H9 (cell line): ENCODE data around the gene ZNF217. TPM values are rescaled to one million over a fixed set of nuclear protein-coding genes. Genes with fewer than 3 reads are reported as not detected.

Experiments
- DNase-seq: peaks from one replicate; pipeline ENCODE4 v3.0.0-alpha.2; 2017
- H2AFZ ChIP-seq: one replicate; pipeline ENCODE4 v1.6.1; 2013; ENCODE audit warnings: mild to moderate bottlenecking, low read length, control low read depth, moderate library complexity
- H2AK5ac ChIP-seq: 2 replicates; pipeline ENCODE4 v1.6.1; 2013; ENCODE audit warnings: low read length, control low read depth, mixed read lengths; ENCODE audit not compliant: insufficient read length
- H2BK120ac ChIP-seq: one replicate; pipeline ENCODE4 v1.6.1; 2013; ENCODE audit warnings: low read depth, mild to moderate bottlenecking, low read length, control low read depth, inconsistent platforms; ENCODE audit not compliant: poor library complexity, severe bottlenecking
- H2BK12ac ChIP-seq: 2 replicates; pipeline ENCODE4 v1.6.1; 2013; ENCODE audit warnings: low read length, control low read depth, mixed read lengths, low read depth; ENCODE audit not compliant: insufficient read length
- H2BK15ac ChIP-seq: 2 replicates; pipeline ENCODE4 v1.6.1; 2013; ENCODE audit warnings: low read depth, low read length, control low read depth
- H2BK20ac ChIP-seq: one replicate; pipeline ENCODE4 v1.6.1; 2013; ENCODE audit warnings: low read depth, mild to moderate bottlenecking, low read length, control low read depth, inconsistent platforms; ENCODE audit not compliant: poor library complexity, severe bottlenecking
- H2BK5ac ChIP-seq: 2 replicates; pipeline ENCODE4 v1.6.1; 2013; ENCODE audit warnings: low read length, control low read depth, mixed read lengths; ENCODE audit not compliant: insufficient read length
- H3K14ac ChIP-seq: 2 replicates; pipeline ENCODE4 v1.6.1; 2013; ENCODE audit warnings: low read length, control low read depth; ENCODE audit not compliant: insufficient read depth
- H3K18ac ChIP-seq: 2 replicates; pipeline ENCODE4 v1.6.1; 2013; ENCODE audit warnings: low read depth, mild to moderate bottlenecking, mixed read lengths, low read length, control low read depth; ENCODE audit not compliant: insufficient read length
- H3K23ac ChIP-seq: 2 replicates; pipeline ENCODE4 v1.6.1; 2013; ENCODE audit warnings: low read length, control low read depth, mixed read lengths, low read depth; ENCODE audit not compliant: insufficient read length
- H3K23me2 ChIP-seq: 2 replicates; pipeline ENCODE4 v1.6.1; 2013; ENCODE audit warnings: low read depth, mild to moderate bottlenecking, mixed read lengths, low read length, control low read depth; ENCODE audit not compliant: insufficient read length, poor library complexity, severe bottlenecking
- H3K27ac ChIP-seq: 2 replicates; pipeline ENCODE4 v1.5.1; 2013; ENCODE audit warnings: low read length, control low read depth, mixed read lengths, low read depth; ENCODE audit not compliant: insufficient read length
- H3K27me3 ChIP-seq: 2 replicates; pipeline ENCODE4 v1.6.1; 2013; ENCODE audit warnings: low read length, control low read depth, inconsistent platforms; ENCODE audit not compliant: insufficient read depth
- H3K4ac ChIP-seq: 2 replicates; pipeline ENCODE4 v1.6.1; 2013; ENCODE audit warnings: low read depth, mild to moderate bottlenecking, control low read depth, inconsistent platforms, low read length, moderate library complexity
- H3K4me1 ChIP-seq: 2 replicates; pipeline ENCODE4 v1.6.1; 2013; ENCODE audit warnings: low read length, control low read depth, inconsistent platforms; ENCODE audit not compliant: insufficient read depth
- H3K4me2 ChIP-seq: 2 replicates; pipeline ENCODE4 v1.6.1; 2013; ENCODE audit warnings: low read length, control low read depth, mixed read lengths; ENCODE audit not compliant: insufficient read length, insufficient read depth
- H3K56ac ChIP-seq: 2 replicates; pipeline ENCODE4 v1.6.1; 2013; ENCODE audit warnings: low read depth, mild to moderate bottlenecking, mixed read lengths, low read length, control low read depth; ENCODE audit not compliant: insufficient read length
- H3K79me1 ChIP-seq: 2 replicates; pipeline ENCODE4 v1.6.1; 2013; ENCODE audit warnings: low read depth, mild to moderate bottlenecking, moderate library complexity, low read length, control low read depth, inconsistent platforms; ENCODE audit not compliant: insufficient read depth, poor library complexity, severe bottlenecking
- H3K79me2 ChIP-seq: 2 replicates; pipeline ENCODE4 v1.6.1; 2013; ENCODE audit warnings: low read length, control low read depth, inconsistent platforms; ENCODE audit not compliant: insufficient read depth
- H3K9ac ChIP-seq: 2 replicates; pipeline ENCODE4 v1.6.1; 2013; ENCODE audit warnings: low read length, control low read depth, mixed read lengths; ENCODE audit not compliant: insufficient read length; ENCODE audit errors: extremely low read depth
- H3K9me3 ChIP-seq: one replicate; pipeline ENCODE4 v1.6.1; 2013; ENCODE audit warnings: low read depth, low read length, inconsistent platforms; ENCODE audit not compliant: control insufficient read depth
- H3T11ph ChIP-seq: one replicate; pipeline ENCODE4 v1.6.1; 2013; ENCODE audit warnings: mild to moderate bottlenecking, low read length, control low read depth, inconsistent platforms
- H4K20me1 ChIP-seq: one replicate; pipeline ENCODE4 v1.6.1; 2013; ENCODE audit not compliant: control insufficient read depth, insufficient read length, insufficient read depth
- H4K5ac ChIP-seq: 2 replicates; pipeline ENCODE4 v1.6.1; 2013; ENCODE audit warnings: low read depth, mild to moderate bottlenecking, mixed read lengths, low read length, control low read depth; ENCODE audit not compliant: insufficient read length
- H4K8ac ChIP-seq: replicated peaks from 2 replicates; pipeline ENCODE4 v1.6.1; 2013; ENCODE audit warnings: low read length, control low read depth, mixed read lengths, low read depth; ENCODE audit not compliant: insufficient read length
- H4K91ac ChIP-seq: 2 replicates; pipeline ENCODE4 v1.6.1; 2013; ENCODE audit warnings: low read depth, mild to moderate bottlenecking, moderate library complexity, mixed read lengths, low read length, control low read depth; ENCODE audit not compliant: insufficient read length
- H3K27ac Mint-ChIP-seq, 3 experiments: 2 replicates in 2 of 3; 3 replicates in 1 of 3; pipeline ENCODE4 v1.8.0; 2020 to 2021; ENCODE audit warnings: mixed read lengths in 3 of 3, mild to moderate bottlenecking in 1 of 3, moderate library complexity in 1 of 3
- H3K27me3 Mint-ChIP-seq: 2 replicates; pipeline ENCODE4 v1.8.0; 2021; ENCODE audit warnings: low read depth, mild to moderate bottlenecking, moderate library complexity, mixed read lengths
- H3K36me3 Mint-ChIP-seq, 3 experiments: 2 replicates in 2 of 3; 3 replicates in 1 of 3; pipeline ENCODE4 v1.8.0; 2020 to 2021; ENCODE audit warnings: low read depth in 3 of 3, mixed read lengths in 3 of 3; ENCODE audit not compliant: insufficient read depth in 1 of 3
- H3K4me1 Mint-ChIP-seq, 2 experiments: 2 replicates each; pipeline ENCODE4 v1.8.0; 2020; ENCODE audit warnings: mixed read lengths in 2 of 2
- H3K4me3 Mint-ChIP-seq, 2 experiments: 2 replicates in 1 of 2; 3 replicates in 1 of 2; pipeline ENCODE4 v1.8.0; 2020 to 2021; ENCODE audit warnings: mild to moderate bottlenecking in 2 of 2, mixed read lengths in 2 of 2, moderate library complexity in 1 of 2
- H3K9me3 Mint-ChIP-seq, 2 experiments: 2 replicates in 1 of 2; 3 replicates in 1 of 2; pipeline ENCODE4 v1.8.0; 2020; ENCODE audit warnings: mild to moderate bottlenecking in 2 of 2, mixed read lengths in 2 of 2, moderate library complexity in 1 of 2
- WGBS: extraction: QIAGEN DNeasy Blood & Tissue Kit; methylation state at CpG from one replicate; pipeline ENCODE4 v1.1.7; 2013; ENCODE audit warnings: missing lambda C conversion rate, low lambda C conversion rate, mixed read lengths; ENCODE audit not compliant: insufficient read length; ENCODE audit errors: extremely low coverage; 5-methylcytosine and 5-hydroxymethylcytosine counted together
- total RNA-seq: library from RNA; stranded (reverse); gene quantifications from 2 replicates; pipeline ENCODE4 v1.2.1, GENCODE V29; 2021
- TF ChIP-seq, protein P1 (sequence below): fragments of 200-600 bp; sonication (generic); conservative IDR thresholded peaks from 3 replicates; pipeline ENCODE4 v1.8.0; 2021; ENCODE audit warnings: antibody characterized with exemption, mild to moderate bottlenecking

Gene ZNF217
- total RNA-seq, 1 experiment from 2014 or later, result 82.8 TPM

- Mint-ChIP-seq H3K36me3 (peaks cover 75 to 96% (median 86%) of the 10 kb centered on the region in 3 experiments), H3K27me3 (no peaks in the 10 kb centered on the region), H3K4me3 (no peak overlapping the region), H3K27ac (peak overlapping the region in 1 of 3 experiments; percentile 86; a peak in 2 of 7 replicates), H3K4me1 (peaks cover 19 to 35% of the 10 kb centered on the region in 2 experiments), H3K9me3 (no peaks in the 10 kb centered on the region)
- Histone ChIP-seq H2BK20ac (no peak overlapping the region), H2BK120ac (no peak overlapping the region), H3K18ac (no peak overlapping the region), H3K23ac (no peak overlapping the region), H4K5ac (no peak overlapping the region), H3K23me2 (no peaks in the 10 kb centered on the region), H3K14ac (no peak overlapping the region), H3K4ac (no peak overlapping the region), H4K91ac (no peak overlapping the region), H3K79me2 (peaks cover 51% of the 10 kb centered on the region), H3K9me3 (no peaks in the 10 kb centered on the region), H3K9ac (no peak overlapping the region), H2AK5ac (no peak overlapping the region), H2BK12ac (no peak overlapping the region), H3K27me3 (no peaks in the 10 kb centered on the region), H3K79me1 (peaks cover 9% of the 10 kb centered on the region), H2AFZ (no peak overlapping the region), H3K4me2 (no peak overlapping the region), H3K56ac (no peak overlapping the region), H3K27ac (no peak overlapping the region), H3K4me1 (no peaks in the 10 kb centered on the region), H4K8ac (no peak overlapping the region), H2BK15ac (no peak overlapping the region), H3T11ph (no peak overlapping the region), H2BK5ac (no peak overlapping the region), H4K20me1 (peaks cover 2% of the 10 kb centered on the region)
- no peak for DNase-seq
- WGBS, result no CpG with 5 or more reads among the region's 14 CpGs
- TF ChIP-seq, protein P1, sequence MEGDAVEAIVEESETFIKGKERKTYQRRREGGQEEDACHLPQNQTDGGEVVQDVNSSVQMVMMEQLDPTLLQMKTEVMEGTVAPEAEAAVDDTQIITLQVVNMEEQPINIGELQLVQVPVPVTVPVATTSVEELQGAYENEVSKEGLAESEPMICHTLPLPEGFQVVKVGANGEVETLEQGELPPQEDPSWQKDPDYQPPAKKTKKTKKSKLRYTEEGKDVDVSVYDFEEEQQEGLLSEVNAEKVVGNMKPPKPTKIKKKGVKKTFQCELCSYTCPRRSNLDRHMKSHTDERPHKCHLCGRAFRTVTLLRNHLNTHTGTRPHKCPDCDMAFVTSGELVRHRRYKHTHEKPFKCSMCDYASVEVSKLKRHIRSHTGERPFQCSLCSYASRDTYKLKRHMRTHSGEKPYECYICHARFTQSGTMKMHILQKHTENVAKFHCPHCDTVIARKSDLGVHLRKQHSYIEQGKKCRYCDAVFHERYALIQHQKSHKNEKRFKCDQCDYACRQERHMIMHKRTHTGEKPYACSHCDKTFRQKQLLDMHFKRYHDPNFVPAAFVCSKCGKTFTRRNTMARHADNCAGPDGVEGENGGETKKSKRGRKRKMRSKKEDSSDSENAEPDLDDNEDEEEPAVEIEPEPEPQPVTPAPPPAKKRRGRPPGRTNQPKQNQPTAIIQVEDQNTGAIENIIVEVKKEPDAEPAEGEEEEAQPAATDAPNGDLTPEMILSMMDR, result no peak
Measured at GRCh38 chr20:53574259-53574789, 19.3 kb downstream of the ZNF217 start.
